Activated T-cell treated with anti-CD3 and anti-CD28 coated beads, Interleukin-2, amount 50 U/mL, for 48 hours (primary cell): Measurements from ENCODE around the gene TSGA10IP.
"Not testable (repeated sequence)": the region's sequence is repeated elsewhere in the genome, so short reads cannot be mapped to it uniquely, and the experiment has no call there.

ENCODE experiments used
- DNase-seq, 2 experiments: peaks; one replicate each; pipeline ENCODE4 v3.0.0-alpha.2; 2020

TSGA10IP gene

GRCh38 chr11:65947603-65948125, 2.4 kb downstream of the TSGA10IP start:
- no peak for DNase-seq

GRCh38 chr11:65950711-65951110, 5.4 kb downstream of the TSGA10IP start:
- not testable (repeated sequence) for DNase-seq

- DNase-seq = not testable (repeated sequence)
These were observed 6.4 kb downstream of the TSGA10IP start for GRCh38 chr11:65951641-65952040.

- DNase-seq = no peak
These were observed 6.8 kb downstream of the TSGA10IP start for GRCh38 chr11:65952052-65952521.

- DNase-seq = no peak
These were observed 8.2 kb downstream of the TSGA10IP start for GRCh38 chr11:65953471-65953870.

GRCh38 chr11:65954771-65955170, 9.5 kb downstream of the TSGA10IP start:
- DNase-seq = no peak

GRCh38 chr11:65958291-65958690, 13.0 kb downstream of the TSGA10IP start:
- DNase-seq = no peak

- DNase-seq = no peak
These were observed 13.6 kb downstream of the TSGA10IP start for GRCh38 chr11:65958774-65959420.

- DNase-seq = no peak
These were observed 15.6 kb downstream of the TSGA10IP start for GRCh38 chr11:65960824-65961266.

- DNase-seq = peak; percentile 96 to 97
These were observed 16.2 kb downstream of the TSGA10IP start, which contains the start of gene SART1 for GRCh38 chr11:65961267-65962140. TSS of gene SART1 (plus strand) at chr11:65961734. CDS start at chr11:65961781, 47 bp downstream.

- DNase-seq = no peak
These were observed 16.9 kb downstream of the TSGA10IP start for GRCh38 chr11:65962141-65962564.

- DNase-seq = no peak
These were observed 19.6 kb downstream of the TSGA10IP start for GRCh38 chr11:65964906-65965305.

- no peak for DNase-seq
These were observed 20.9 kb downstream of the TSGA10IP start for GRCh38 chr11:65965986-65966762.

GRCh38 chr11:65967329-65967934, 22.2 kb downstream of the TSGA10IP start:
- no peak for DNase-seq

GRCh38 chr11:65968600-65969482, 23.6 kb downstream of the TSGA10IP start:
- DNase-seq = no peak

- no peak for DNase-seq
These were observed 26.8 kb downstream of the TSGA10IP start for GRCh38 chr11:65972116-65972515.

- DNase-seq = no peak
These were observed 28.3 kb downstream of the TSGA10IP start for GRCh38 chr11:65973439-65974110.

- DNase-seq = no peak
These were observed 30.5 kb downstream of the TSGA10IP start for GRCh38 chr11:65975771-65976170.

GRCh38 chr11:65976216-65977176, 31.2 kb downstream of the TSGA10IP start:
- no peak for DNase-seq
